WTC11 (cell line): ENCODE results near the gene EDIL3.

Experiments
- ATF1 ChIP-seq: sonication (generic); formaldehyde crosslinking; IDR thresholded peaks from 2 replicates; pipeline ENCODE4 v1.8.1; 2023; ENCODE audit warnings: mild to moderate bottlenecking, moderate library complexity, missing genetic modification reagents
- FOXP1 ChIP-seq: sonication (generic); formaldehyde crosslinking; IDR thresholded peaks from 2 replicates; pipeline ENCODE4 v1.8.0; 2022; ENCODE audit warnings: missing genetic modification reagents, mild to moderate bottlenecking, moderate library complexity, borderline replicate concordance
- HMGA2 ChIP-seq: fragments of 250-450 bp; sonication (Bioruptor Pico); IDR thresholded peaks from 2 replicates; pipeline ENCODE4 v1.4.0; 2021; ENCODE audit warnings: mild to moderate bottlenecking, moderate library complexity
- IRF2 ChIP-seq: sonication (generic); formaldehyde crosslinking; IDR thresholded peaks from 2 replicates; pipeline ENCODE4 v1.8.0; 2022; ENCODE audit warnings: low read depth, missing genetic modification reagents, borderline replicate concordance
- JUN ChIP-seq: sonication (generic); formaldehyde crosslinking; IDR thresholded peaks from 2 replicates; pipeline ENCODE4 v1.8.0; 2023; ENCODE audit warnings: mild to moderate bottlenecking, missing genetic modification reagents
- MAX ChIP-seq: sonication (generic); formaldehyde crosslinking; IDR thresholded peaks from 2 replicates; pipeline ENCODE4 v1.8.0; 2022; ENCODE audit warnings: mild to moderate bottlenecking, missing genetic modification reagents
- RELA ChIP-seq: sonication (generic); formaldehyde crosslinking; IDR thresholded peaks from 2 replicates; pipeline ENCODE4 v1.8.1; 2022; ENCODE audit warnings: missing genetic modification reagents, mild to moderate bottlenecking, borderline replicate concordance
- TEAD4 ChIP-seq: sonication (generic); formaldehyde crosslinking; IDR thresholded peaks from 2 replicates; pipeline ENCODE4 v1.8.0; 2022; ENCODE audit warnings: mild to moderate bottlenecking, missing genetic modification reagents
- ZNF512 ChIP-seq: sonication (generic); formaldehyde crosslinking; IDR thresholded peaks from 2 replicates; pipeline ENCODE4 v1.8.1; 2022; ENCODE audit warnings: missing genetic modification reagents, borderline replicate concordance
- TF ChIP-seq, protein P1 (sequence below): fragments of 200-600 bp; IDR thresholded peaks from 2 replicates; pipeline ENCODE4 v1.8.0; 2022; ENCODE audit warnings: antibody characterized with exemption
- TF ChIP-seq, protein P2 (sequence below): sonication (generic); formaldehyde crosslinking; IDR thresholded peaks from 2 replicates; pipeline ENCODE4 v1.8.1; 2023; ENCODE audit warnings: mild to moderate bottlenecking, missing genetic modification reagents

- TF ChIP-seq ZNF512 (CRISPR knock-in tag) (no peak), FOXP1 (CRISPR knock-in tag) (no peak), JUN (CRISPR knock-in tag) (no peak), TEAD4 (CRISPR knock-in tag) (no peak), RELA (CRISPR knock-in tag) (no peak), HMGA2 (CRISPR knock-in tag) (no peak), MAX (no peak), IRF2 (CRISPR knock-in tag) (no peak), ATF1 (CRISPR knock-in tag) (no peak)
- TF ChIP-seq, protein P1, sequence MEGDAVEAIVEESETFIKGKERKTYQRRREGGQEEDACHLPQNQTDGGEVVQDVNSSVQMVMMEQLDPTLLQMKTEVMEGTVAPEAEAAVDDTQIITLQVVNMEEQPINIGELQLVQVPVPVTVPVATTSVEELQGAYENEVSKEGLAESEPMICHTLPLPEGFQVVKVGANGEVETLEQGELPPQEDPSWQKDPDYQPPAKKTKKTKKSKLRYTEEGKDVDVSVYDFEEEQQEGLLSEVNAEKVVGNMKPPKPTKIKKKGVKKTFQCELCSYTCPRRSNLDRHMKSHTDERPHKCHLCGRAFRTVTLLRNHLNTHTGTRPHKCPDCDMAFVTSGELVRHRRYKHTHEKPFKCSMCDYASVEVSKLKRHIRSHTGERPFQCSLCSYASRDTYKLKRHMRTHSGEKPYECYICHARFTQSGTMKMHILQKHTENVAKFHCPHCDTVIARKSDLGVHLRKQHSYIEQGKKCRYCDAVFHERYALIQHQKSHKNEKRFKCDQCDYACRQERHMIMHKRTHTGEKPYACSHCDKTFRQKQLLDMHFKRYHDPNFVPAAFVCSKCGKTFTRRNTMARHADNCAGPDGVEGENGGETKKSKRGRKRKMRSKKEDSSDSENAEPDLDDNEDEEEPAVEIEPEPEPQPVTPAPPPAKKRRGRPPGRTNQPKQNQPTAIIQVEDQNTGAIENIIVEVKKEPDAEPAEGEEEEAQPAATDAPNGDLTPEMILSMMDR, result no peak
- TF ChIP-seq, protein P2, sequence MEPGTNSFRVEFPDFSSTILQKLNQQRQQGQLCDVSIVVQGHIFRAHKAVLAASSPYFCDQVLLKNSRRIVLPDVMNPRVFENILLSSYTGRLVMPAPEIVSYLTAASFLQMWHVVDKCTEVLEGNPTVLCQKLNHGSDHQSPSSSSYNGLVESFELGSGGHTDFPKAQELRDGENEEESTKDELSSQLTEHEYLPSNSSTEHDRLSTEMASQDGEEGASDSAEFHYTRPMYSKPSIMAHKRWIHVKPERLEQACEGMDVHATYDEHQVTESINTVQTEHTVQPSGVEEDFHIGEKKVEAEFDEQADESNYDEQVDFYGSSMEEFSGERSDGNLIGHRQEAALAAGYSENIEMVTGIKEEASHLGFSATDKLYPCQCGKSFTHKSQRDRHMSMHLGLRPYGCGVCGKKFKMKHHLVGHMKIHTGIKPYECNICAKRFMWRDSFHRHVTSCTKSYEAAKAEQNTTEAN (CRISPR knock-in tag), result no peak
Observed at GRCh38 chr5:84231433-84231832, 153.2 kb downstream of the EDIL3 start.
